Nephron (organoid): ENCODE results near the gene DDX54.

Experiments
- H3K27ac Mint-ChIP-seq, 3 experiments: 2 replicates each; pipeline ENCODE4 v1.8.0; 2020; ENCODE audit warnings: mixed read lengths in 3 of 3, mild to moderate bottlenecking in 2 of 3, moderate library complexity in 1 of 3
- H3K27me3 Mint-ChIP-seq: 2 replicates; pipeline ENCODE4 v1.8.0; 2021; ENCODE audit warnings: low read depth, mild to moderate bottlenecking, moderate library complexity, mixed read lengths
- H3K36me3 Mint-ChIP-seq: 2 replicates; pipeline ENCODE4 v1.8.0; 2020; ENCODE audit warnings: low read depth, mixed read lengths
- H3K4me1 Mint-ChIP-seq: 2 replicates; pipeline ENCODE4 v1.8.0; 2020; ENCODE audit warnings: mixed read lengths
- H3K4me3 Mint-ChIP-seq, 3 experiments: 2 replicates each; pipeline ENCODE4 v1.8.0; 2020; ENCODE audit warnings: mild to moderate bottlenecking in 3 of 3, mixed read lengths in 3 of 3, moderate library complexity in 2 of 3
- H3K9me3 Mint-ChIP-seq: 2 replicates; pipeline ENCODE4 v1.8.0; 2020; ENCODE audit warnings: mixed read lengths
- CTCF ChIP-seq, 3 experiments: fragments of 200-600 bp; sonication (generic); IDR thresholded peaks; one replicate each; pipeline ENCODE4 v1.5.0; 2021; ENCODE audit warnings: antibody characterized with exemption in 3 of 3; ENCODE audit not compliant: unreplicated experiment in 3 of 3

DDX54 gene

GRCh38 chr12:113159937-113160336, 25.3 kb downstream of the DDX54 start:
- peaks cover 6% of the 10 kb centered on the region for H3K4me1 Mint-ChIP-seq
- H3K4me3 Mint-ChIP-seq, result no peak overlapping the region
- H3K9me3 Mint-ChIP-seq, result no peaks in the 10 kb centered on the region
- peaks cover 51% of the 10 kb centered on the region for H3K36me3 Mint-ChIP-seq
- H3K27me3 Mint-ChIP-seq, result peaks cover 21% of the 10 kb centered on the region
- no peak for TF ChIP-seq CTCF (IDR thresholded peaks at IDR 0.05; ENCODE audit: unreplicated experiment in 3 of 3)
- H3K27ac Mint-ChIP-seq, result no peak overlapping the region

GRCh38 chr12:113158439-113159203, 26.7 kb downstream of the DDX54 start:
- H3K9me3 Mint-ChIP-seq, result no peaks in the 10 kb centered on the region
- TF ChIP-seq CTCF (IDR thresholded peaks at IDR 0.05; ENCODE audit: unreplicated experiment in 3 of 3), result no peak
- no peak overlapping the region for H3K27ac Mint-ChIP-seq

GRCh38 chr12:113157218-113157859, 27.9 kb downstream of the DDX54 start:
- Mint-ChIP-seq H3K4me3 (no peak overlapping the region), H3K9me3 (no peaks in the 10 kb centered on the region), H3K36me3 (peaks cover 35% of the 10 kb centered on the region), H3K27ac (no peak overlapping the region), H3K27me3 (peaks cover 45% of the 10 kb centered on the region), H3K4me1 (peaks cover 6% of the 10 kb centered on the region)
- no peak for TF ChIP-seq CTCF (IDR thresholded peaks at IDR 0.05; ENCODE audit: unreplicated experiment in 3 of 3)

More at GRCh38 chr12:113158439-113159203, 26.7 kb downstream of the DDX54 start:
- H3K4me3 Mint-ChIP-seq, result no peak overlapping the region
- H3K27me3 Mint-ChIP-seq, result peaks cover 32% of the 10 kb centered on the region
- peaks cover 48% of the 10 kb centered on the region for H3K36me3 Mint-ChIP-seq
- peaks cover 6% of the 10 kb centered on the region for H3K4me1 Mint-ChIP-seq

- peaks cover 27% of the 10 kb centered on the region for H3K36me3 Mint-ChIP-seq
- H3K4me1 Mint-ChIP-seq, result peaks cover 6% of the 10 kb centered on the region
- peaks cover 59% of the 10 kb centered on the region for H3K27me3 Mint-ChIP-seq
- H3K9me3 Mint-ChIP-seq, result no peaks in the 10 kb centered on the region
- no peak overlapping the region for H3K27ac Mint-ChIP-seq
- H3K4me3 Mint-ChIP-seq, result no peak overlapping the region
- TF ChIP-seq CTCF (IDR thresholded peaks at IDR 0.05; ENCODE audit: unreplicated experiment in 3 of 3), result no peak
Measured at GRCh38 chr12:113155646-113156045, 29.6 kb downstream of the DDX54 start.

GRCh38 chr12:113155060-113155459, 30.2 kb downstream of the DDX54 start:
- Mint-ChIP-seq H3K9me3 (no peaks in the 10 kb centered on the region), H3K27ac (no peak overlapping the region), H3K36me3 (peaks cover 23% of the 10 kb centered on the region), H3K27me3 (peaks cover 63% of the 10 kb centered on the region), H3K4me1 (peaks cover 6% of the 10 kb centered on the region), H3K4me3 (no peak overlapping the region)
- TF ChIP-seq CTCF (IDR thresholded peaks at IDR 0.05; ENCODE audit: unreplicated experiment in 3 of 3), result no peak
